OCI-LY7 (cell line): ENCODE measurements around the gene FNIP1. TPM values are rescaled to one million over a fixed set of nuclear protein-coding genes. Genes with fewer than 3 reads are reported as not detected.

Experiments
- BruUV-seq: library from RNA; stranded (reverse); fragments of 400-500 nt; replicated peaks from 2 replicates; lab custom pipeline; 2021; lab: Mats Ljungman, UMichigan
- CTCF ChIA-PET: fragments of 300-600 bp; sonication (Branson Sonifier 250); formaldehyde crosslinking; loops from one replicate; lab custom pipeline; 2022; ENCODE audit warnings: antibody characterized with exemption; ENCODE audit not compliant: unreplicated experiment; lab: Charles Lee
- POLR2A ChIA-PET: fragments of 300-600 bp; sonication (Branson Sonifier 250); formaldehyde crosslinking; loops from one replicate; lab custom pipeline; 2022; ENCODE audit warnings: antibody characterized with exemption; lab: Charles Lee
- DNase-seq: peaks from one replicate; pipeline ENCODE4 v3.0.0-alpha.2; 2015; ENCODE audit warnings: low spot score
- H2AFZ ChIP-seq: fragments of 200-600 bp; sonication (generic), shearing (Covaris generic); 2 replicates; pipeline ENCODE4 v1.6.1; 2014; ENCODE audit warnings: mild to moderate bottlenecking, antibody characterized with exemption, low read length, moderate library complexity
- H3K27ac ChIP-seq: fragments of 200-600 bp; sonication (generic); 2 replicates; pipeline ENCODE4 v1.5.1; 2014; ENCODE audit warnings: mixed run types, low read depth, mild to moderate bottlenecking, moderate library complexity, low read length, inconsistent platforms; ENCODE audit not compliant: poor library complexity, severe bottlenecking
- H3K36me3 ChIP-seq: fragments of 200-600 bp; sonication (generic); 2 replicates; pipeline ENCODE4 v1.6.1; 2014; ENCODE audit warnings: mild to moderate bottlenecking, antibody characterized with exemption, low read length, moderate library complexity, mixed read lengths; ENCODE audit not compliant: insufficient read depth
- H3K4me1 ChIP-seq: fragments of 200-600 bp; sonication (generic); 2 replicates; pipeline ENCODE4 v1.5.1; 2014; ENCODE audit warnings: mild to moderate bottlenecking, low read length; ENCODE audit not compliant: insufficient read depth, poor library complexity, severe bottlenecking
- H3K4me2 ChIP-seq: fragments of 200-600 bp; sonication (generic); 2 replicates; pipeline ENCODE4 v1.6.1; 2014; ENCODE audit warnings: mild to moderate bottlenecking, low read length
- H3K4me3 ChIP-seq: fragments of 200-600 bp; sonication (generic); 2 replicates; pipeline ENCODE4 v1.5.1; 2014; ENCODE audit warnings: mild to moderate bottlenecking, low read depth, low read length; ENCODE audit not compliant: poor library complexity, severe bottlenecking
- H3K79me2 ChIP-seq: fragments of 200-600 bp; sonication (generic); 2 replicates; pipeline ENCODE4 v1.6.1; 2016; ENCODE audit warnings: low read depth, mild to moderate bottlenecking, low read length, moderate library complexity, mixed read lengths; ENCODE audit not compliant: insufficient read depth
- H3K9me2 ChIP-seq: fragments of 200-600 bp; sonication (generic); 2 replicates; pipeline ENCODE4 v1.6.1; 2016; ENCODE audit warnings: mild to moderate bottlenecking, low read length, mixed read lengths; ENCODE audit not compliant: insufficient read depth
- H3K9me3 ChIP-seq: fragments of 200-600 bp; sonication (generic); 2 replicates; pipeline ENCODE4 v1.6.1; 2014; ENCODE audit warnings: mild to moderate bottlenecking, mixed run types, low read length, mixed read lengths
- H4K20me1 ChIP-seq: fragments of 200-600 bp; sonication (generic); 2 replicates; pipeline ENCODE4 v1.6.1; 2014; ENCODE audit warnings: mild to moderate bottlenecking, antibody characterized with exemption, low read length, moderate library complexity, mixed read lengths; ENCODE audit not compliant: insufficient read depth
- CTCF ChIP-seq: fragments of 200-600 bp; sonication (generic); conservative IDR thresholded peaks from 2 replicates; pipeline ENCODE4 v1.5.1; 2014; ENCODE audit warnings: mild to moderate bottlenecking, antibody characterized with exemption, low read length, moderate library complexity, mixed read lengths
- EZH2phosphoT487 ChIP-seq: fragments of 200-600 bp; sonication (generic); IDR thresholded peaks from 2 replicates; pipeline ENCODE4 v1.6.1; 2018; ENCODE audit warnings: low read depth, borderline replicate concordance, mild to moderate bottlenecking, mixed run types, antibody characterized with exemption, low read length, moderate library complexity, mixed read lengths
- intact Hi-C: fragments of 100-400 bp; cut with micrococcal nuclease; formaldehyde crosslinking; loops from one replicate; pipeline ENCODE4 v1.10.0; 2022; ENCODE audit not compliant: unreplicated experiment
- total RNA-seq, 2 experiments: library from RNA; depleted of rRNA in 1 of 2; stranded (reverse); fragments of >200 nt in 1 of 2; shearing (Covaris generic) in 1 of 2; gene quantifications; 2 replicates each; pipeline ENCODE4 v1.2.3, GENCODE V29; 2014 to 2022

Gene FNIP1
- total RNA-seq, 2 experiments from 2014 or later: 19.4 to 20.6 TPM

GRCh38 chr5:131634238-131634637 lies 162.6 kb downstream of the FNIP1 start:
- ChIA-PET CTCF (no interaction called here), POLR2A (interaction anchor here (0.6 to 1.8 kb wide), 4 partner anchors 13 to 469 kb away, joined by 3 to 5 read pairs (median 4); partner anchors contain the start of gene HINT1)
- Histone ChIP-seq H2AFZ (no peak overlapping the region; the same call in 1 of the 2 replicates), H3K4me1 (peaks cover 54% of the 10 kb centered on the region), H3K4me2 (peak overlapping the region; percentile 86), H4K20me1 (peaks cover 40% of the 10 kb centered on the region), H3K79me2 (peaks cover 58% of the 10 kb centered on the region), H3K9me3 (no peaks in the 10 kb centered on the region), H3K36me3 (peaks cover 30% of the 10 kb centered on the region), H3K4me3 (peak overlapping the region; percentile 87), H3K27ac (peak overlapping the region; percentile 98), H3K9me2 (no peaks in the 10 kb centered on the region)
- TF ChIP-seq CTCF (no peak), EZH2phosphoT487 (no peak)
- intact Hi-C loops: loop anchor here (2.0 to 10.0 kb wide), 3 partner anchors 45 to 469 kb away; partner anchors contain the start of gene HINT1
- no peak for DNase-seq
- BruUV-seq: no TSS peak

- peaks cover 58% of the 10 kb centered on the region for H3K4me1 ChIP-seq
- H2AFZ ChIP-seq: no peak overlapping the region
- CTCF ChIA-PET: no interaction called here
- H3K9me3 ChIP-seq: no peaks in the 10 kb centered on the region
- TF ChIP-seq EZH2phosphoT487 (no peak), CTCF (no peak)
- H3K36me3 ChIP-seq: peaks cover 34% of the 10 kb centered on the region
- peak overlapping the region; percentile 98 for H3K27ac ChIP-seq
- H3K4me3 ChIP-seq: peak overlapping the region; percentile 87
- peaks cover 62% of the 10 kb centered on the region for H3K79me2 ChIP-seq
- no TSS peak for BruUV-seq
- POLR2A ChIA-PET: interaction anchor here (0.6 to 1.8 kb wide), 5 partner anchors 13 to 469 kb away, joined by 3 to 5 read pairs (median 4); partner anchors contain the start of gene HINT1
- DNase-seq: peak; percentile 62
- peak overlapping the region; percentile 86 for H3K4me2 ChIP-seq
- intact Hi-C loops: loop anchor here (2.0 to 10.0 kb wide), 3 partner anchors 45 to 469 kb away; partner anchors contain the start of gene HINT1
- H4K20me1 ChIP-seq: peaks cover 44% of the 10 kb centered on the region
- H3K9me2 ChIP-seq: no peaks in the 10 kb centered on the region
Measured at GRCh38 chr5:131633830-131634229, 163.0 kb downstream of the FNIP1 start.

- peak overlapping the region; percentile 86 for H3K4me2 ChIP-seq
- H4K20me1 ChIP-seq: peaks cover 68% of the 10 kb centered on the region
Measured at GRCh38 chr5:131630963-131631350, 165.9 kb downstream of the FNIP1 start.

More at GRCh38 chr5:131630963-131631350, 165.9 kb downstream of the FNIP1 start:
- peaks cover 57% of the 10 kb centered on the region for H3K36me3 ChIP-seq
- DNase-seq: no peak
- no peaks in the 10 kb centered on the region for H3K9me3 ChIP-seq
- H3K4me1 ChIP-seq: peaks cover 52% of the 10 kb centered on the region
- peaks cover 91% of the 10 kb centered on the region for H3K79me2 ChIP-seq
- H3K27ac ChIP-seq: peak overlapping the region; percentile 98
- H3K9me2 ChIP-seq: no peaks in the 10 kb centered on the region
- TF ChIP-seq EZH2phosphoT487: no peak
- H3K4me3 ChIP-seq: peak overlapping the region; percentile 87
- POLR2A ChIA-PET: interaction anchor here (0.5 to 3.5 kb wide), 8 partner anchors 9 to 822 kb away, joined by 3 to 11 read pairs (median 3); no protein-coding TSS in a partner anchor
- no TSS peak for BruUV-seq
- H2AFZ ChIP-seq: no peak overlapping the region
- CTCF ChIA-PET: no interaction called here
- intact Hi-C loops: loop anchor here (5.0 to 10.0 kb wide), 2 partner anchors 354 to 466 kb away; partner anchors contain the start of gene HINT1
